Measurements from ENCODE around the gene BLOC1S4. TPM values are rescaled to one million over a fixed set of nuclear protein-coding genes. Genes with fewer than 3 reads are reported as not detected.

The BLOC1S4 gene
- polyA plus RNA-seq, 1 of the 3 experiments (the other 2 are of a cell fraction) = 22.1 TPM

- TF ChIP-seq, protein P1, sequence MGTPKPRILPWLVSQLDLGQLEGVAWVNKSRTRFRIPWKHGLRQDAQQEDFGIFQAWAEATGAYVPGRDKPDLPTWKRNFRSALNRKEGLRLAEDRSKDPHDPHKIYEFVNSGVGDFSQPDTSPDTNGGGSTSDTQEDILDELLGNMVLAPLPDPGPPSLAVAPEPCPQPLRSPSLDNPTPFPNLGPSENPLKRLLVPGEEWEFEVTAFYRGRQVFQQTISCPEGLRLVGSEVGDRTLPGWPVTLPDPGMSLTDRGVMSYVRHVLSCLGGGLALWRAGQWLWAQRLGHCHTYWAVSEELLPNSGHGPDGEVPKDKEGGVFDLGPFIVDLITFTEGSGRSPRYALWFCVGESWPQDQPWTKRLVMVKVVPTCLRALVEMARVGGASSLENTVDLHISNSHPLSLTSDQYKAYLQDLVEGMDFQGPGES (IDR thresholded peaks at IDR 0.05; ENCODE audit: low read depth, low read length) = no peak
- TF ChIP-seq RXRA (IDR thresholded peaks at IDR 0.05; ENCODE audit: borderline replicate concordance, low read depth) (no peak), PBX3 (IDR thresholded peaks at IDR 0.05) (peak; percentile 54), SMC3 (IDR thresholded peaks at IDR 0.05; ENCODE audit: low read depth, low read length) (no peak), TAF1 (IDR thresholded peaks at IDR 0.05; ENCODE audit: borderline replicate concordance, low read depth, low read length) (peak; percentile 93), POLR2AphosphoS5 (IDR thresholded peaks at IDR 0.05; ENCODE audit: low read depth, low read length) (peak; percentile 96), EP300 (IDR thresholded peaks at IDR 0.05; ENCODE audit: borderline replicate concordance in 1 of 2, low read depth in 1 of 2, low read length in 1 of 2) (peak in 1 of 2 experiments; percentile 17; a peak in 2 of 4 replicates), NFIC (IDR thresholded peaks at IDR 0.05; ENCODE audit: borderline replicate concordance) (peak; percentile 34; the same call in 1 of the 2 replicates), JUND (IDR thresholded peaks at IDR 0.05) (no peak), RCOR1 (IDR thresholded peaks at IDR 0.05; ENCODE audit: low read length) (peak; percentile 19; the same call in 1 of the 2 replicates), ELF1 (IDR thresholded peaks at IDR 0.05) (no peak), FOXJ3 (CRISPR knock-in tag; IDR thresholded peaks at IDR 0.05) (no peak)
These were observed 6.5 kb upstream of the BLOC1S4 start, which contains the start of gene MRFAP1L1 (continued) for GRCh38 chr4:6709230-6710114.

- H3K4me2 ChIP-seq = peak overlapping the region; percentile 95
- peak overlapping the region; percentile 36 to 70; a peak in 3 of 4 replicates for H3K27ac ChIP-seq (ENCODE audit: low read depth in 2 of 2, low read length in 1 of 2)
- H4K20me1 ChIP-seq (ENCODE audit: insufficient read depth) = no peaks in the 10 kb centered on the region; the same call in 1 of the 2 replicates
- POLR2A ChIA-PET = interaction anchor here (0.6 to 1.5 kb wide), 6 partner anchors 33 to 164 kb away, joined by 3 to 6 read pairs (median 3); partner anchors contain the start of gene MRFAP1
- H3K79me2 ChIP-seq (ENCODE audit: insufficient read depth) = peaks cover 43% of the 10 kb centered on the region
- H3K4me1 ChIP-seq (ENCODE audit: control insufficient read depth in 1 of 2, insufficient read depth in 2 of 2, low read depth in 1 of 2, low read length in 1 of 2) = peaks cover 13 to 24% of the 10 kb centered on the region in 2 experiments
- WGBS (ENCODE audit: low lambda C conversion rate) = 12% methylated on average over 6 of the region's 6 CpGs
- no peaks in the 10 kb centered on the region for H3K9me2 ChIP-seq
- H3K9ac ChIP-seq = peak overlapping the region; percentile 63; the same call in 1 of the 2 replicates
- CTCF ChIA-PET = interaction anchor here (0.6 to 1.6 kb wide), 6 partner anchors 10 to 372 kb away, joined by 3 to 6 read pairs (median 4); no protein-coding TSS in a partner anchor
- H3K27me3 ChIP-seq (ENCODE audit: insufficient read depth) = no peaks in the 10 kb centered on the region
- peaks cover 6% of the 10 kb centered on the region for H3F3A ChIP-seq (replicated peaks; ENCODE audit: insufficient read depth)
- DNase-seq = no peak
- H3K9me3 ChIP-seq = no peaks in the 10 kb centered on the region
- H3K4me3 ChIP-seq (ENCODE audit: low read depth in 2 of 2, low read length in 1 of 2) = peak overlapping the region; percentile 91 to 96
- H3K36me3 ChIP-seq (replicated peaks in 1 of 2; ENCODE audit: control insufficient read depth in 1 of 2, insufficient read depth in 2 of 2, low read length in 1 of 2) = peaks cover 12 to 15% of the 10 kb centered on the region in 2 experiments
- H2AFZ ChIP-seq (ENCODE audit: low read depth) = peak overlapping the region; percentile 100
- no peak for TF ChIP-seq MXI1 (IDR thresholded peaks at IDR 0.05; ENCODE audit: low read depth, low read length)
- TF ChIP-seq FOXM1 (IDR thresholded peaks at IDR 0.05; ENCODE audit: low read depth) = no peak
- no peak for TF ChIP-seq PBX3 (IDR thresholded peaks at IDR 0.05)
- no peak for TF ChIP-seq GABPA (IDR thresholded peaks at IDR 0.05; ENCODE audit: low read depth)
- no peak for TF ChIP-seq SMC3 (IDR thresholded peaks at IDR 0.05; ENCODE audit: low read depth, low read length)
- TF ChIP-seq, protein P2, sequence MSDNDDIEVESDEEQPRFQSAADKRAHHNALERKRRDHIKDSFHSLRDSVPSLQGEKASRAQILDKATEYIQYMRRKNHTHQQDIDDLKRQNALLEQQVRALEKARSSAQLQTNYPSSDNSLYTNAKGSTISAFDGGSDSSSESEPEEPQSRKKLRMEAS (IDR thresholded peaks at IDR 0.05; ENCODE audit: low read depth) = no peak
- no peak for TF ChIP-seq SIN3A (IDR thresholded peaks at IDR 0.05; ENCODE audit: borderline replicate concordance, low read depth, low read length)
- TF ChIP-seq NRF1 (IDR thresholded peaks at IDR 0.05; ENCODE audit: low read depth, low read length) = no peak
- no peak for TF ChIP-seq CHD2 (IDR thresholded peaks at IDR 0.05; ENCODE audit: low read length, partially characterized antibody)
- TF ChIP-seq, protein P3, sequence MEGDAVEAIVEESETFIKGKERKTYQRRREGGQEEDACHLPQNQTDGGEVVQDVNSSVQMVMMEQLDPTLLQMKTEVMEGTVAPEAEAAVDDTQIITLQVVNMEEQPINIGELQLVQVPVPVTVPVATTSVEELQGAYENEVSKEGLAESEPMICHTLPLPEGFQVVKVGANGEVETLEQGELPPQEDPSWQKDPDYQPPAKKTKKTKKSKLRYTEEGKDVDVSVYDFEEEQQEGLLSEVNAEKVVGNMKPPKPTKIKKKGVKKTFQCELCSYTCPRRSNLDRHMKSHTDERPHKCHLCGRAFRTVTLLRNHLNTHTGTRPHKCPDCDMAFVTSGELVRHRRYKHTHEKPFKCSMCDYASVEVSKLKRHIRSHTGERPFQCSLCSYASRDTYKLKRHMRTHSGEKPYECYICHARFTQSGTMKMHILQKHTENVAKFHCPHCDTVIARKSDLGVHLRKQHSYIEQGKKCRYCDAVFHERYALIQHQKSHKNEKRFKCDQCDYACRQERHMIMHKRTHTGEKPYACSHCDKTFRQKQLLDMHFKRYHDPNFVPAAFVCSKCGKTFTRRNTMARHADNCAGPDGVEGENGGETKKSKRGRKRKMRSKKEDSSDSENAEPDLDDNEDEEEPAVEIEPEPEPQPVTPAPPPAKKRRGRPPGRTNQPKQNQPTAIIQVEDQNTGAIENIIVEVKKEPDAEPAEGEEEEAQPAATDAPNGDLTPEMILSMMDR (IDR thresholded peaks at IDR 0.05) = no peak
- no peak for TF ChIP-seq EZH2phosphoT487 (IDR thresholded peaks at IDR 0.05; ENCODE audit: borderline replicate concordance, low read depth)
- TF ChIP-seq, protein P1 (IDR thresholded peaks at IDR 0.05; ENCODE audit: low read depth, low read length) = no peak
- no peak for TF ChIP-seq RFX5 (IDR thresholded peaks at IDR 0.05; ENCODE audit: low read length)
- no peak for TF ChIP-seq TEAD4 (IDR thresholded peaks at IDR 0.05; ENCODE audit: borderline replicate concordance, insufficient read depth)
- no peak for TF ChIP-seq GATA2 (CRISPR knock-in tag; IDR thresholded peaks at IDR 0.05)
These were observed 5.7 kb upstream of the BLOC1S4 start for GRCh38 chr4:6710282-6710681.
